ENCODE results near the gene INSC.

Gene INSC

GRCh38 chr11:15111215-15111614 lies 3.5 kb upstream of the INSC start:
- TF ChIP-seq CTCF (IDR thresholded peaks at IDR 0.05; ENCODE audit: borderline replicate concordance, insufficient read depth, low read depth, low read length), result no peak
- no peak overlapping the region for H3K4me3 ChIP-seq (ENCODE audit: low read depth, low read length)

- no peak for TF ChIP-seq CTCF (IDR thresholded peaks at IDR 0.05; ENCODE audit: borderline replicate concordance, insufficient read depth, low read depth, low read length)
- H3K4me3 ChIP-seq (ENCODE audit: low read depth, low read length), result no peak overlapping the region
These were observed 2.6 kb upstream of the INSC start for GRCh38 chr11:15112131-15112541.

- no peak overlapping the region for H3K4me3 ChIP-seq (ENCODE audit: low read depth, low read length)
- no peak for TF ChIP-seq CTCF (IDR thresholded peaks at IDR 0.05; ENCODE audit: borderline replicate concordance, insufficient read depth, low read depth, low read length)
These were observed 1.3 kb upstream of the INSC start for GRCh38 chr11:15113381-15113780.

GRCh38 chr11:15115686-15116085 lies 963 bp downstream of the INSC start:
- H3K4me3 ChIP-seq (ENCODE audit: low read depth, low read length), result no peak overlapping the region
- TF ChIP-seq CTCF (IDR thresholded peaks at IDR 0.05; ENCODE audit: borderline replicate concordance, insufficient read depth, low read depth, low read length), result no peak

GRCh38 chr11:15117751-15118150 lies 3.0 kb downstream of the INSC start:
- TF ChIP-seq CTCF (IDR thresholded peaks at IDR 0.05; ENCODE audit: borderline replicate concordance, insufficient read depth, low read depth, low read length), result no peak
- no peak overlapping the region for H3K4me3 ChIP-seq (ENCODE audit: low read depth, low read length)

GRCh38 chr11:15118431-15118830 lies 3.7 kb downstream of the INSC start:
- no peak for TF ChIP-seq CTCF (IDR thresholded peaks at IDR 0.05; ENCODE audit: borderline replicate concordance, insufficient read depth, low read depth, low read length)
- H3K4me3 ChIP-seq (ENCODE audit: low read depth, low read length), result no peak overlapping the region

GRCh38 chr11:15119352-15119751 lies 4.6 kb downstream of the INSC start:
- no peak for TF ChIP-seq CTCF (IDR thresholded peaks at IDR 0.05; ENCODE audit: borderline replicate concordance, insufficient read depth, low read depth, low read length)
- no peak overlapping the region for H3K4me3 ChIP-seq (ENCODE audit: low read depth, low read length)

All from GM12875 (cell line).